ENCODE results near the gene UGT2B28.
"Not testable (repeated sequence)": the region's sequence is repeated elsewhere in the genome, so short reads cannot be mapped to it uniquely, and the experiment has no call there.

The UGT2B28 gene

DNA sequence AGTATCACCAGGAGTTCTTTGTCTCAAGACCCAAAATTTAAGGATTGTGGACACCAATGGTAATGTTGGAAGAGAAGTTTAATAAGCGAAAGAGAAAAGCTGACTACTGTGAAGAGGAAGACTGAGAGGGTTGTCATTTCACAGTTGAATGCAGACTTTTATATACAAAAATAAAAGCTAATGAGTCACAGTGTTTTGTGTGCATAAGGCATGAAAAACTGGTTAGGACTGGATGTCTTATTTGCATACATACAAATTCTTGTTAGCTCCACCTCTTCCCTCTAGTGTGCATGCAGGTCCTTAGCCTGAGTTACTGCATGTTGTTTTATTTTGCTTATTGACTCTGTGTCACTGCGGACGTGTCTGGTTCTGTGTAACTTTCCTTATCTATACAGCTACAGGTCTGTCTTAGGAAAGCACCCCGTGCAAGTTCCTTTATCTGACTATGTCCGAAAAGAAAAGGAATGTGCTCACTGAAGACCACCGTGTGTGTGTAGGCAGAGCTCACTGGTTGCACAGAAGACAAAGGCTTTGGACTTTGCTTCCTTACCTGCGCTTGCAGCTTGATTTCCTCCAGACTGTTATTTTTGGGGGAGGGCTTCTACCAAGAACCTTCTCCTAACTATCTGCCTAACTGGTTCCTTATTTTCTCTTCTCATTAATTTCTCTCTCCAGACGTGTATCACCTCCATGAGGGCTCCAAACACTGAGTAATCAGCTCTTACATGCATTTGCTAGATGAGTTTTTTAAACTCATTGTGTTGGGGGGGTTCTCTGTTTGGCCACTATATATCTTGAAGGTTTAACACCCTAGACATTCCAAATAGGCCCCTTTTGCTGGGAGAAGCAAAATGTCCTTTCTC lies 63.5 kb downstream of the UGT2B28 start:
- not testable (repeated sequence) for DNase-seq
